GM18867 (cell line): ENCODE data around the gene TMEM106C.
"Not testable (repeated sequence)": the region's sequence is repeated elsewhere in the genome, so short reads cannot be mapped to it uniquely, and the experiment has no call there.

Experiments
- ATAC-seq: cut with Tn5 transposase; IDR thresholded peaks from one replicate; pipeline ENCODE4 v1.9.1; 2021; ENCODE audit warnings: mild to moderate bottlenecking, moderate library complexity; ENCODE audit not compliant: unreplicated experiment

Gene TMEM106C

DNA sequence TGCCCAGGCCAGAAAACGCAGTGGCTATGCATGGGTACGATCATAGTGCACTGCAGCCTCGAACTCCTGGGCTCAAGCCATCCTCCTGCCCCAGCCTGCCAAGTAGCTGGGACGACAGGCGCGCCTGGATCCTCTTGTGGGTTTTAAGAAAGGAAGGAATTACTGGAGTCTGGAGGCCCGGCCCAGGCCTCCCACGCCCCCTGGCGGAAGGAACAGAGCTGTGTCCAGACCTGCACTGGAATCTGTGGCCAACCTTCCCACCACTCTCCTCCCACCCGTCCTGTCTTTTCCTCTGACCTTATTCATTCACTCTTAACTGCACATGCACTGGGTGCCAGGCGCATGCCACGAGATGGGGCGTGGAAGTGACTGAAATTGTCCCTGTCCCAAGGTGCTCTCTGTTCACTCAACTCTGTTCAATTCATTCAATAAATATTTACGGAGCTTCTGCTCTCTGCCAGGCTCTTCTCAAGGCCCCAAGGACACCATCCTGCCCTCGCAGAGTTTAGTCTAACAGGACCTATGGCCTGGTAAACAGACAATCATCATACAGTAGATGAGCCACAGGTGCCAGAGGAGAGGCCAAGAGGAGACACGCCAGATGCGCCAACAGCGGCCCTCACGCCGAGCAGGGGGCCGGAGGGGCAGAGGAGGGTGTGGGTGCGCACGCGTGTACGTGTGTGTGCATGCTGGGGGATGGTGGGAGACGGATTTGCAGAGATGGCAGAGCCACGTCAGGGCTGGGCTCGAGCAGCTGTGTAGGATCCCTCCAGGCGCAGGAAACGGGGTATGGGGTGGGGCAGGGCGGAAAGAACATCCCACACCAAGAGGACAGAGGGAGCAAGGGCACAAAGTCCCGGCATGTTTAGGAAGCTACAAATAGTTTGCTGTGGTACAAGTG, 13.7 kb upstream of the TMEM106C start:
- peak; percentile 71 for ATAC-seq

- no peak for ATAC-seq
These were observed 12.4 kb upstream of the TMEM106C start for GRCh38 chr12:47950856-47951468.

GRCh38 chr12:47954058-47954457, 9.3 kb upstream of the TMEM106C start:
- no peak for ATAC-seq

GRCh38 chr12:47954467-47955045, 8.8 kb upstream of the TMEM106C start:
- ATAC-seq: no peak

DNA sequence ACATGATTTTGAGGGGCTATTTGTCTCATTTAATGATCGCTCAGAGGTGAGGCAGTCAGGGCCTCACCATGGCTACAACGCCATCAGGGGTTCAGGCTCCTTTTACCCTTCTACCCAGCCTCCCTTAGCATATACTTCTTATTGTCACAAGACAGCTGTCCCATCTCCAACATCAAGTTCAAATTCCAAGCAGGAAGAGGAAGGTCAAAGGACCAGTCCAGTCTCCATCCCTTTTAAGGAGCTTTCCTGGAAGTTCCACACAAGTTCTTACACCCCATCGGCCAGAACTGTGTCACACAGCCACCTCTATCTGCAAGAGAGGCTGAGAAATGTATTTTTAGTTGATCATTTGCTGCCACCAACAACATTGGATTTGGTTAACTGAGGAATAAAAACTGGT, 8.3 kb upstream of the TMEM106C start:
- ATAC-seq: no peak

DNA sequence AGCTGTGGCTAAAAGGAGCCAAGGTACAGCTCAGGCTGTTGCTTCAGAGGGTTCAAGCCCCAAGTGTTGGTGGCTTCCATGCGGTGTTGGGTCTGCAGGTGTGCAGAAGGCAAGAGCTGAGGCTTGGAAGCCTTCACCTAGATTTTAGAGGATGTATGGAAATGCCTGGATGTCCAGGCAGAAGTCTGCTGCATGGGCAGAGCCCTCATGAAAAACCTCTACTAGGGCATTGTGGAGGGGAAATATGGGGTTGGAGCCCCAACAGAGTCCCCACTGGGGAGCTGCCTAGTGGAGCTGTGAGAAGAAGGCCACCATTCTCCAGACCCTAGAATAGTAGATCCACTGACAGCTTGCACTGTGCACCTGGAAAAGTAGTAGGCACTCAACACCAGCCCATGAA, 5.7 kb upstream of the TMEM106C start:
- not testable (repeated sequence) for ATAC-seq

DNA sequence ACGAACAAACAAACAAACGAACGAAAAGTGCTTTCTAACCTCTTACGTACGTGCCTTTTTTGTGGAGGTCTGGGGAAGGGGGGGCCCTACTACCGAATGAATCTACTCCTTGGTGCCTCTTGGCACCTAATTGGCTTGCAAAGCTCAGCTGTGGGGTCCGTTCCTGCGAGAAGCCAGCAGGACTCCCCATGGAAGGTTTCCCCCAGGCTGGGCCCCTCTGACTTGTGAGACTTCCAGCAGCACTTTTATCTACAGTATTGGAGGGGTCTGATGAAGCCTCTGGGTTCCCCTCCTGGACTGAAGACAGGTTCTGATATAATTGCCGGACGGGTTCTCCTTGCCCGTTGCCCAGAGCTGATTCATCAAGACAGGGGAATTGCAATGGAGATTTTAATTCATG, 1.2 kb upstream of the TMEM106C start:
- ATAC-seq: no peak

DNA sequence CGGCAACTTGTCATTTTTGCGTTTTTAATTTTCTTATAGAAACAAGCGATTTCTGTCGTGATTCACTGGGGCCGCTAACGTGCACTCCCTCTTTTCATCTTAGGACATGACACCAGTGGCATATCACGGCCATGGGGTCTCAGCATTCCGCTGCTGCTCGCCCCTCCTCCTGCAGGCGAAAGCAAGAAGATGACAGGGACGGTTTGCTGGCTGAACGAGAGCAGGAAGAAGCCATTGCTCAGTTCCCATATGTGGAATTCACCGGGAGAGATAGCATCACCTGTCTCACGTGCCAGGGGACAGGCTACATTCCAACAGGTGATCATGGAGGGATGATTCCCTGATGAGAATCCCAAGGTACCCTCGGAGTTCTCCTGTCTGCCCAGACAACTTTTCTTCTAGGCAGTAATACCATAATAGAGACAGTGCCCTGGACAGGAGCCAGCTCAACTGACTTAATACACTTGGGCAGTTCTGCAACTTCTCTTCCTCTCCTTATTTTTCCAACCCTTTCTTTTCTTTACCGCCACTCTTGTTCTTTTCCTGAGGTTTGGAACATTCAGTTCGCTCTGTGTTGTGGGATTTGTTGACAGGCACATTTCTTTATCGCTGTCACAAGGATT, 821 bp downstream of the TMEM106C start:
- no peak for ATAC-seq

GRCh38 chr12:47965581-47965980, 2.2 kb downstream of the TMEM106C start:
- no peak for ATAC-seq

DNA sequence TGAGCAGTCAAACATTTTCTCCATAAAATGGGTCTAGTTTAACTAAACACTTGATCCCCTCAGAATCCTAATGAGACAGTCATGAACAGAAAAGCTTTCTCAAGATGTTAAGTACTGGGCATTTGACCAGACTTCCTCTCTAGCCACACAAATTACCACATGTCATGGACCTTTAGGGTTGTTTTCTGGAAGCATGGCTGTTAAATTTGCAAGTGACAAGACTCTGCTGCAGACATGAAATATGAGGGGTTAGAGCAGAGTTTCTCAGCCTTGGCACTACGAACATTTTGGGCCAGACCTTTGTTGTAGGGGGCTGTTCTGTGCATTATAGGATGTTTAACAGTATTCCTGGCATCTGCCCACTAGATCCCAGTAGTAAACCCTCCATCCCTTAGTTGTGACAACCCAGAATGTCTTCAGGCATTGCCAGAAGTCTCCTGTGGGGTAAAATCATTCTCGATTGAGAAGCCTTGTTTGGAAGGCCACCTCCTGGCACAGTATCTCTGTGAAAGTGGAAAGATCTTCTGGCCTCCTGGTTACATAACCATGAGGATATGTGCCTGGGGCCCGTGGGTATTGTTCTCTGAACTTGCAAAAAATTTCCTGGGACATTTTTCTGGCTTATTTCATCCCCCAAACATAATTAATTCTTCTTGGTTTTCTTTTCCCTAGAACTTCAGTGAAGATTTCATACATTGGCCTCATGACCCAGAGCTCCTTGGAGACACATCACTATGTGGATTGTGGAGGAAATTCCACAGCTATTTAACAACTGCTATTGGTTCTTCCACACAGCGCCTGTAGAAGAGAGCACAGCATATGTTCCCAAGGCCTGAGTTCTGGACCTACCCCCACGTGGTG, 4.3 kb downstream of the TMEM106C start:
- ATAC-seq: no peak

DNA sequence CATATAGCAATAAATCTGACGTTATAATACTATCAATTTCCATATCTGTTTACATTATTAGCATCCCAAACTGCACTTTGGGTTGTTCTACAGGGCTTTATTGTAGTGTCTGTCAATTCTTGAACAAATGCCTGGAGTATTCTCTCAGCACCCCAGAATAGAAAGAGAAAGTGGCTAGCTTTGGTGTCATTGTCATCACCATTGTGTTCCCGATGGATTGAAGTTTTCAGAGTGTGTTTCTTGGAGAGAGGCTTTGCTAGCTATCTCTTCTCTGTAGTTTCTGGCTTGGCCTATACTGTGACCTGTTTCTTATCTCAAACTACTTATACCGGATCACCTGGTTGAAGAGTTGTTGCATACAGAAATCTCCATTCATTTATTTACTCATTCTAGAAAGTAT, 6.4 kb downstream of the TMEM106C start:
- no peak for ATAC-seq

DNA sequence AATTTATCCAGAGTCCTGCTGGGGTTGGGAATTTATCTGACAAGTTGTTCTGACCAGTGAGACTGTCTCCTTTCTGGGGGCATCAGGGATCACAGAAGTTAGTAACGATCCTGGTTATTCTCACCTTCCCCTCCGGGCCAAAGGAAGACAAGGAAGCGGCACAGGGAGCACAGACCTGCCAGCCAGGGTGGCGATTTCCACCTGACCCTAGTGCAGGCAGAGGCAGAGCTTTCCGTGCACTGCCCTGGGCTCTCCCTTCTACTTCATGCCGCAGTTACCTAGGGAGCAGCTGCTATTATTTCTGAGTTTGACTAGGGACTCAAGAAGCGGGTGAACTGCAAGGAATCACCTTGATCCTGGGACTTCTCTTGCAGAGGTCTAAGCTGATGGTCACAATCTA, 7.4 kb downstream of the TMEM106C start:
- ATAC-seq: no peak

DNA sequence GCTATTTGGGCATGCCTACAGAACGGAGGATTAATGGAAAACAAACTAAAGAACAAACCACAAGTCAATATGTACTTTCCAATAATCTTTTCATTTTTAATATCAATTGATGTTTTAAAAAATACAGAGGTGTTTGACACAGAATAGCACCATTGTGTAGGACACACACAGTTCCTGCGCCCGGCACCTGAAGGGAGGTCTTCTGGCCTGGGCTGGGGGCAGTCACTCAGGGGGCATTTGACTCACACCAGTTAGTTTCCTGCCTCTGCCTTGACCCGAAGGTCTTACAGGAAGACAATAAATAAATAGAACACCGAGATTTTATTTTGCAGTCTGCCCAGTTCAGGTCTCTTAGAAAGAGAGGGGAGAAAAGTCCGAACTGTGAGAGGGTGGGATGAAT, 9.5 kb downstream of the TMEM106C start:
- no peak for ATAC-seq

DNA sequence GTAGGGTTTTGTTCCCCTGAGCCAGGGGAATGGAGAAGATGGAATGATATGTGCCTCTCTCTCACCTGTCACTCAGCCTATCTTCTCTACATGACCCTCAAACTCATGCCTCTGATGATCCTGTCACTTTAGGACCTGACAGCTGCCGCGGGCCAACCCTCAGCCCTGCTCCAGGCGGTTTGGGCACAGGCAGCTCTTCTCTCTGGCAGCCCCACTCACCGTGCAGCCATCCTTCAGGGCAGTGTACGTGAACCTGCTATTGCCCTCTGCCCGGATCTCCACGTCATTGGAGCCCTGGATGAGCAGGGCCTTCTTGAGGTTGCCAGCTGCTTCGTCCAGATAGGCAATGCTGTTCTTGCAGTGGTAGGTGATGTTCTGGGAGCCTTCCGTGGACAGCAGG, 10.5 kb downstream of the TMEM106C start:
- ATAC-seq: no peak

GRCh38 chr12:47975036-47975620, 11.7 kb downstream of the TMEM106C start:
- no peak for ATAC-seq

GRCh38 chr12:47975816-47976215, 12.4 kb downstream of the TMEM106C start:
- ATAC-seq: no peak

GRCh38 chr12:47977046-47977771, 13.8 kb downstream of the TMEM106C start:
- ATAC-seq: no peak

DNA sequence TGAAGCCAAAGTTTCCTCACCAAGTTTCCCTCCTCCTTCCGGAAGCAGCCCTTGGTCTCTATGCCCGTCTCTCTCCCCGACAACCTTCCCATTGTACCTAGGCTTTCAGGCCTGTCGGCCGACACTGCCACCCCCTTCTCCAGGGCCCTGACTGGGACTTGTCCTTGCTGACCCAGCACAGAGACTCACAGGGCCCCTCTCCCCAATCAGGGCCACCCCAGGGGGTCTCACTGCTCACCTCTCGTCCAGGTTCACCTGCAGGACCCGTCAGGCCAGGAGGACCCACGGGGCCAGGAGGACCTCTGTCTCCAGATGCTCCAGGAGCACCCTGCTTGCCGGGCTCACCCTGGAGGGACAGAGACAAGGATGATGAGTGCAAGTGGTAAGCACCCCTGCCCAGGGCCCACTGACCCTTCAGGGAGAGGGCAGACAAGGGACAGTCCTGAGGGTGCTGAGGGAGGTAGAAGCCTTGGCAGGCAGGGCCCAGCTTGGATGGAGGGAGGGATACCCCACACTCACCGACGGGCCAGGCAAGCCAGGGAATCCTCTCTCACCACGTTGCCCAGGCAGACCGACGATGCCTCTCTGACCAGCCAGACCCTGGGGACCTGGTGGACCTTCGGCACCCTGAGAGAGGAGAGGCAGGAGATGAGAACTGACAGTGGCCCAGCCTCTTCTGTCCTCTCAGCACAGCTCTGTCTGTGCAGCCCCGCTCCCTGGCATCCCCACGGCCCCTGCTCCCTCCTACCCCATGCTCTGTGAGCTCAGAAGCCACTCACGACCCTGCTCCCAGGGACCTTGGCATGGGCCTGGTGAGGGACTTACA, 14.6 kb downstream of the TMEM106C start:
- ATAC-seq: no peak

GRCh38 chr12:47978598-47978873, 15.1 kb downstream of the TMEM106C start:
- no peak for ATAC-seq
